Iris pigment epithelial cell (primary cell): ENCODE results near the gene ZNF558.
"Not testable (repeated sequence)": the region's sequence is repeated elsewhere in the genome, so short reads cannot be mapped to it uniquely, and the experiment has no call there.

Source experiments
- DNase-seq: peaks from one replicate; pipeline ENCODE4 v3.0.0-alpha.2; 2011; ENCODE audit warnings: low read depth

Gene ZNF558

DNA sequence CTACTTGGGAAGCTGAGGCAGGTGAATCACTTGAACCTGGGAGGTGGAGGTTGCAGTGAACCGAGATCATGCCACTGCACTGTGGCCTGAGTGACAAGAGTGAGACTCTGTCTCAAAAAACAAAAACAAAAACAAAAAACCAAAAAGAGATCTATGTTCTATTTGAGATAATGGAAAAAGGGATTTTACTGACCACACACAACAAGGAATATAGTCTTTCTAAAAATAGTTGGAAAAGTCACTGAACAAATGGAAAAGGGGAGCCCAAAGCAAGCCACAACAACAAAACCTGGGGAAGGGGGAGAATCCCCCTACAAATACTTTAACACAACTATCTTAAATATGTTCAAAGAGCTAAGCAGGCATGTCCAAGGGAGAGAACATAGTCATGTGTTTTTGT, 37.3 kb downstream of the ZNF558 start:
- no peak for DNase-seq

GRCh38 chr19:8773587-8773986, 58.5 kb downstream of the ZNF558 start:
- DNase-seq = not testable (repeated sequence)

DNA sequence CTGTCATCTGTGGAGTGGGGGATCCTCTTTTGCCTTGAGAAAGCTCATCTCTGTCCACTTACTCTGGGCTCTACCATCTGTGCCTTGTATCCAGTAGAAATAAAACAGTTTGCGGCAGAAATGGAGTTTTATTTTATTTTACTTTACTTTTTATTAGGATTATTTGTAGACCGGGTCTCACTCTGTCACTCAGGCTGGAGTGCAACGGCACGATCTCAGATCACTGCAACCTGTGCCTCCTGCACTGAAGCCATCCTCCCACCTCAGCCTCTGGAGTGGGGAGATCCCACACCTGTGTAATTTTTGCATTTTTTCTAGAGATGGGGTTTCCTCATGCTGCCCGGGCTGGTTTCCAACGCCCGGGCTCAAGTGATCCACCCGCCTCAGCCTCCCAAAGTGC, 62.8 kb downstream of the ZNF558 start:
- not testable (repeated sequence) for DNase-seq

- DNase-seq = not testable (repeated sequence)
These were observed 64.8 kb downstream of the ZNF558 start for GRCh38 chr19:8767257-8767656.
